Measurements from ENCODE around the gene TNKS1BP1.

The TNKS1BP1 gene

DNA sequence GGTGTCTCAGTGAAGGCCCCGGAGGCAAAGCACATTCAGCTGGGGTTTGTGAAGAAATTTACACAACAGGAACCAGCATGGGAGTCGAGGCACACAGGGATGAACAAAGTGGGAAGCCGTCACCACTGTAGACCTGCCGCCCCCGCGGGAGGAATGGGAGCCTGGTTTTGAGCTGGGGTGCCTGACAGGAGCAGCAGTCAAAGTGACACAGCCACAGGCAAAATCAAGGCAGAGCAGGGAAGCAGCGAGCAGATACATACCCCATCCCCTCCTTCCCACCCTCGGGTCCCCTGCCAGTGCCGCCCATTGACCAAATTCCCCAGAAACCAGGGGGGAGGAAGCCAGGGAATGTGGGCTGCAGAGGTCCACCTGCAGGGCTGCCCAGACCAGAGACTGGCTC, 34.2 kb upstream of the TNKS1BP1 start:
- Mint-ChIP-seq H3K4me3 (no peak overlapping the region), H3K9me3 (no peaks in the 10 kb centered on the region), H3K36me3 (ENCODE audit: low read depth) (no peaks in the 10 kb centered on the region), H3K27me3 (peaks cover 15% of the 10 kb centered on the region), H3K27ac (no peak overlapping the region), H3K4me1 (ENCODE audit: low read depth) (no peaks in the 10 kb centered on the region)
- DNase-seq, result no peak

GRCh38 chr11:57358543-57358961, 33.8 kb upstream of the TNKS1BP1 start:
- no peak overlapping the region for H3K4me3 Mint-ChIP-seq
- H3K27me3 Mint-ChIP-seq, result peaks cover 15% of the 10 kb centered on the region
- no peak overlapping the region for H3K27ac Mint-ChIP-seq
- H3K36me3 Mint-ChIP-seq (ENCODE audit: low read depth), result no peaks in the 10 kb centered on the region
- no peaks in the 10 kb centered on the region for H3K9me3 Mint-ChIP-seq
- no peaks in the 10 kb centered on the region for H3K4me1 Mint-ChIP-seq (ENCODE audit: low read depth)
- DNase-seq, result no peak

DNA sequence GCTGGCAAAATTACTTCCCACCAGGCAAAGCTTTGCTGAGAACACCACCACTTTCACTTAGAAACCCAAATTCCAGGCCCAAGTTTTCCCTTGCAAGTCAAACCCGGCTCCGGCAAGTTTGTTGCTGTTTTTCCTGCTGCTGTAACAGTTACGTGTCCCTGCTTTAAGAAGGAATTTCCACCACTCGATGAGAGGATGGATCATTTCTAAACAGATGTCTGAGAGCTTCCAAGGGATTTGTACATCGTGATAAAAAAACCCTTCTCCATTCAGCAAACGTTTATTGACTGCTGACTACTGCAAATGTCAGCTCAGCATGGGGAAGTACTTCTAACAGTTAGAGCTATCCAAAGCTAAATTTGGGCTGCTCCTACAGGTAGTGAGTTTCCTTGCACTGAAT, 33.1 kb upstream of the TNKS1BP1 start:
- H3K4me1 Mint-ChIP-seq (ENCODE audit: low read depth), result no peaks in the 10 kb centered on the region
- no peaks in the 10 kb centered on the region for H3K9me3 Mint-ChIP-seq
- peaks cover 10% of the 10 kb centered on the region for H3K27me3 Mint-ChIP-seq
- no peak overlapping the region for H3K4me3 Mint-ChIP-seq
- no peak overlapping the region for H3K27ac Mint-ChIP-seq
- no peaks in the 10 kb centered on the region for H3K36me3 Mint-ChIP-seq (ENCODE audit: low read depth)
- DNase-seq, result no peak

GRCh38 chr11:57357310-57357709, 32.6 kb upstream of the TNKS1BP1 start:
- no peak for DNase-seq
- no peaks in the 10 kb centered on the region for H3K36me3 Mint-ChIP-seq (ENCODE audit: low read depth)
- no peak overlapping the region for H3K27ac Mint-ChIP-seq
- H3K27me3 Mint-ChIP-seq, result peaks cover 10% of the 10 kb centered on the region
- no peaks in the 10 kb centered on the region for H3K9me3 Mint-ChIP-seq
- H3K4me3 Mint-ChIP-seq, result no peak overlapping the region
- H3K4me1 Mint-ChIP-seq (ENCODE audit: low read depth), result no peaks in the 10 kb centered on the region

DNA sequence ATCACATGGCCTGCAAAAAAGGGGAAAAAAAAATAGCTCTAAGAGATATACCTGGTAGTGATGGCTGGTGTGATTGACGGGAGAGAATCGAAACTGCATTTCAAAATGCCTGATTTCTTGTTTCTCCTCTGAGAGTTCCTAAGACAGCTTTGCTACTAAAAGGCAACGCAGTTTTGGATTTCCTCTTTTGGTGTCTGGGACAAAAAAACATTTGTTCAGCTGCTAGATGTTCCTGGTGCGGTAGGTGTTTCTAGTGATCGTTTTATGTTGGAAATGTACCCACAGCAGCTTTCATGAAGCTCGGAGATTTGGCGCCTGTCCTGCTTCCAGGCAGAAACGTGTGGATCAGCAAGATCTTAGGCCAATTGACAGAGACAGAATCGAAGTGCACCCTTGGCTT, 31.5 kb upstream of the TNKS1BP1 start:
- DNase-seq, result no peak
- H3K36me3 Mint-ChIP-seq (ENCODE audit: low read depth), result no peaks in the 10 kb centered on the region
- no peak overlapping the region for H3K27ac Mint-ChIP-seq
- no peak overlapping the region for H3K4me3 Mint-ChIP-seq
- peaks cover 10% of the 10 kb centered on the region for H3K27me3 Mint-ChIP-seq
- peaks cover 4% of the 10 kb centered on the region for H3K9me3 Mint-ChIP-seq
- H3K4me1 Mint-ChIP-seq (ENCODE audit: low read depth), result no peaks in the 10 kb centered on the region

DNA sequence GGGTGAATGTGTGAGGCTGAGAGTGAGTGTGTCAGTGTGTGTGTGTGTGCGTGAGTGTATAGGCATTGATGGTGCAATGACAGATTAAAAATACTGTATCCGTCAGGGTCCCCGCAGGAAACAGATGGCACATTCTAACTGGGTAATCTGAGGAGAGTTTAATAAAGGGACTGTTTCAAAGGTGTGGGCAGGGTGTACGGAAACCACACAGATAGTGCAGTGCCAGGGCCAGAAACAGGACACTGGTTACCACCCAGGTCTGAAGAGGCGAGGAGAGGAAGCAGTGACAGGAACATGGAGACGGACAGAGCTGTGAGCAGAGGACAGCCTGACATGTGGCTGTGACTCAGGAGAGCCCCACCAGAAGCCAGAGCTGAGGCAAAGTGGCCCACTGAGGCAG, 29.9 kb upstream of the TNKS1BP1 start:
- no peak for DNase-seq
- H3K4me3 Mint-ChIP-seq, result no peak overlapping the region
- H3K4me1 Mint-ChIP-seq (ENCODE audit: low read depth), result peaks cover 3% of the 10 kb centered on the region
- H3K27me3 Mint-ChIP-seq, result peaks cover 10% of the 10 kb centered on the region
- peaks cover 5% of the 10 kb centered on the region for H3K9me3 Mint-ChIP-seq
- no peaks in the 10 kb centered on the region for H3K36me3 Mint-ChIP-seq (ENCODE audit: low read depth)
- no peak overlapping the region for H3K27ac Mint-ChIP-seq

- no peak overlapping the region for H3K27ac Mint-ChIP-seq
- no peak overlapping the region for H3K4me3 Mint-ChIP-seq
- H3K9me3 Mint-ChIP-seq, result peaks cover 5% of the 10 kb centered on the region
- peaks cover 10% of the 10 kb centered on the region for H3K27me3 Mint-ChIP-seq
- H3K36me3 Mint-ChIP-seq (ENCODE audit: low read depth), result no peaks in the 10 kb centered on the region
- no peak for DNase-seq
- H3K4me1 Mint-ChIP-seq (ENCODE audit: low read depth), result peaks cover 4% of the 10 kb centered on the region
These were observed 29.1 kb upstream of the TNKS1BP1 start for GRCh38 chr11:57353852-57354251.

GRCh38 chr11:57353446-57353845, 28.7 kb upstream of the TNKS1BP1 start:
- Mint-ChIP-seq H3K27me3 (peaks cover 10% of the 10 kb centered on the region), H3K27ac (no peak overlapping the region), H3K4me1 (ENCODE audit: low read depth) (peaks cover 4% of the 10 kb centered on the region), H3K36me3 (ENCODE audit: low read depth) (no peaks in the 10 kb centered on the region), H3K4me3 (no peak overlapping the region), H3K9me3 (peaks cover 5% of the 10 kb centered on the region)
- DNase-seq, result no peak

GRCh38 chr11:57353036-57353435, 28.3 kb upstream of the TNKS1BP1 start:
- Mint-ChIP-seq H3K4me3 (no peak overlapping the region), H3K9me3 (peaks cover 5% of the 10 kb centered on the region), H3K36me3 (ENCODE audit: low read depth) (no peaks in the 10 kb centered on the region), H3K27ac (no peak overlapping the region), H3K4me1 (ENCODE audit: low read depth) (peaks cover 4% of the 10 kb centered on the region), H3K27me3 (peaks cover 10% of the 10 kb centered on the region)
- DNase-seq, result no peak

DNA sequence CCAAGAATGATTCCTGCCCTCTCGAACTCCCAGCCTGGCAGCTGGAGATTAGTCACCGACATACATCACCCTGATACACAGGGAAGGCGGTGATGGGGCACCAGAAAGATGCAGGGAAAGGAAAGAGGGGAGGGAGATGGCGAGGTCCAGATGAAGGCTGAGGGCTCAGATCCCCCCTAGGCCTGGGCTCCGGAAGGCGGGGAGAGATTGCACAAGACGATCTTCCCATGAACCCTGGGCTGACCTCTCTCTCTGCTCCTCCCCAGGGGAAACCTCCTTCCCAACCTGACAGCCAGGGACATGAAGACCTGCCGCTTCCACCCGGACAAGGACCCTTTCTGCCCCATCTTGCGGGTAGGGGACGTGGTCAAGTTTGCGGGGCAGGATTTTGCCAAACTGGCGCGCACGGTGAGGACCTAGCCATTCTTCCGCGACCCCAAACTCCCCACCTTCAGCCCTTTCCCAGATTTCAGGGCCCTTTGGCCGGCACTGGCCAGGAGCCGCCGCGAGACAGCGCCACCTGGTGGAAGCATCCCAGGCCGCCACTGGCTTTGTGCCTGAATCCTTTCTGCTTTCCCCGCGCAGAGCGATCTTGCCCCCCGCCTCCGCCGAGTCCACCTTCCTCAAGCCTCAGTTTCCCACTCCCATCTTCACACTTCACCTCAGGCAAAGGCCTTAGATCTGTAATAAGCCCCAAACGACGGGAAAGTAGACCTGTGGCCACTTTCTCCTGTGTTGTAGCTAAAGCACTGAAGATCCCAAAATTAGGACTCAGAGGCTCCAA, 24.9 kb upstream of the TNKS1BP1 start:
- H3K4me3 Mint-ChIP-seq, result no peak overlapping the region
- DNase-seq, result peak; percentile 78
- peaks cover 4% of the 10 kb centered on the region for H3K27me3 Mint-ChIP-seq
- peaks cover 5% of the 10 kb centered on the region for H3K9me3 Mint-ChIP-seq
- H3K27ac Mint-ChIP-seq, result no peak overlapping the region
- H3K36me3 Mint-ChIP-seq (ENCODE audit: low read depth), result no peaks in the 10 kb centered on the region
- H3K4me1 Mint-ChIP-seq (ENCODE audit: low read depth), result peaks cover 5% of the 10 kb centered on the region

GRCh38 chr11:57348636-57349313, 24.0 kb upstream of the TNKS1BP1 start:
- H3K36me3 Mint-ChIP-seq (ENCODE audit: low read depth), result no peaks in the 10 kb centered on the region
- no peak for DNase-seq
- H3K27ac Mint-ChIP-seq, result no peak overlapping the region
- no peaks in the 10 kb centered on the region for H3K27me3 Mint-ChIP-seq
- no peak overlapping the region for H3K4me3 Mint-ChIP-seq
- H3K4me1 Mint-ChIP-seq (ENCODE audit: low read depth), result peaks cover 5% of the 10 kb centered on the region
- peaks cover 5% of the 10 kb centered on the region for H3K9me3 Mint-ChIP-seq

DNA sequence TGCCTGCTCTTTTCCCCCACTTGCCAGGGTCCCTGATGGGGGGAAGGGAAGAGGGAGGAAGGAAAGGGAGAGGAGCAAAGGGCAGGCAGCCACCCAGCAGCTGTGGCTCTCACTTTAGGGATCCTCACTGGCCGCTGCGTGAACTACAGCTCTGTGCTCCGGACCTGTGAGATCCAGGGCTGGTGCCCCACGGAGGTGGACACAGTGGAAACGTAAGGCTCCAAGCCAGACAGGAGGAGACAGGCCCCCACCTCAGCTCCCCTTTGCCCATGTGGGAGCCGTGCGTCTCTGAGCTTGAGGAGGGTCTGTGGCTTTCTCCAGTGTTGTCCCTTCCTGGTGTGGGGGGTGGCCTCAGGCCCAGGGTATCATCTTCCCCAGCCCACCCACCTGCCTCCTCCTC, 23.3 kb upstream of the TNKS1BP1 start:
- no peaks in the 10 kb centered on the region for H3K36me3 Mint-ChIP-seq (ENCODE audit: low read depth)
- H3K27ac Mint-ChIP-seq, result no peak overlapping the region
- H3K9me3 Mint-ChIP-seq, result peaks cover 5% of the 10 kb centered on the region
- no peak overlapping the region for H3K4me3 Mint-ChIP-seq
- no peaks in the 10 kb centered on the region for H3K27me3 Mint-ChIP-seq
- DNase-seq, result no peak
- H3K4me1 Mint-ChIP-seq (ENCODE audit: low read depth), result peaks cover 5% of the 10 kb centered on the region

DNA sequence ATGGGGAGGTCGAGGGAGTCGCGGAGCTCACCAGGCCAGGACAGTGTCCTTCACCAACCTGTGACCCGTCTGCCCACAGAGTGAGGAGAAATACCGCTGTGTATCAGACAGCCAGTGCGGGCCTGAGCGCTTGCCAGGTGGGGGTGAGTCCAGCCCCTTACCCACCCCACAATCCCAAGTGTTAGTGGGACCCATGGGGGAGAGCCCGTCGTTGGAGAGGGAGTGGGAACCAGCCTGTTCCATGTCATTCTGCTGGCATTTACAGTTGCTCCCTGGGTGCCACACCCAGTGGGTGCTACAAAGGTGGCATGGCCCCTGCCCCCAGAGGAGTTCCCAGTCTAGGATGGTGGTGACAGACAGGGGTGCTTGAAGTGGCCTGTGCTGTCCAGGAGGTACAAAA, 22.6 kb upstream of the TNKS1BP1 start:
- H3K27ac Mint-ChIP-seq, result no peak overlapping the region
- H3K9me3 Mint-ChIP-seq, result peaks cover 5% of the 10 kb centered on the region
- H3K4me1 Mint-ChIP-seq (ENCODE audit: low read depth), result peaks cover 5% of the 10 kb centered on the region
- DNase-seq, result no peak
- no peaks in the 10 kb centered on the region for H3K27me3 Mint-ChIP-seq
- no peak overlapping the region for H3K4me3 Mint-ChIP-seq
- no peaks in the 10 kb centered on the region for H3K36me3 Mint-ChIP-seq (ENCODE audit: low read depth)

DNA sequence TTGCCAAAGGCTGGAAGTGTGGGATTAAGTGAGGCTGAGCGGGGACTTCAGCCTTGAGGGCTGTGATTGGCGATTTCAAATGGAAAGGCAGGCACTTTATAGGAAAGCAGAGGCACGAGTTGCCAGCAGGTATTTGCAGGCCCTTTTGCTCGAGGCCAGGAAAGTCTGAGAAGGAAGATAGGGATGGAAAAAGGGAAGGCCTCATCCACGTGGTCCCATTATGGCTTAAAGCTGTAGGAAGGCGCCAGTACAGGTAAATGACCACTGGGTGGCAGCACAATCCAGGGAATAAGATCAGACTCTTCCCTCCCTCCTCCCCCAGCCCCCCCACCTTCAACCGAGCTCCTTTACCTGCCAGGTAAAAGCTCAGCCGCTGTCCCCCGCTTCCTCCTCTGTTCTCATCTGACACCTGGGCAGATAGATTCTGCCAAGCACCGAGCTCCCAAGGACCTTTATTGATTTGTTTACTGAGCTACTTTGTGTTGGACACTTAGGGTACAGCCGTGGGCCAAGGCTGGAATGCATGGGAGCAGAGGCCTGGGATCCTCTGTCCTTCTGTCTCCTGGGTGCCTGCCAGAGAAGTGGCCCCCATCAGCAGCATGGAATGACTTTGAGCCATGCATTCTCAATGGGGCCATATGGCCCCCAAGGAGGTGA, 20.9 kb upstream of the TNKS1BP1 start:
- H3K36me3 Mint-ChIP-seq (ENCODE audit: low read depth), result no peaks in the 10 kb centered on the region
- no peak overlapping the region for H3K27ac Mint-ChIP-seq
- no peaks in the 10 kb centered on the region for H3K27me3 Mint-ChIP-seq
- peaks cover 5% of the 10 kb centered on the region for H3K4me1 Mint-ChIP-seq (ENCODE audit: low read depth)
- no peaks in the 10 kb centered on the region for H3K9me3 Mint-ChIP-seq
- DNase-seq, result peak; percentile 75
- H3K4me3 Mint-ChIP-seq, result no peak overlapping the region

DNA sequence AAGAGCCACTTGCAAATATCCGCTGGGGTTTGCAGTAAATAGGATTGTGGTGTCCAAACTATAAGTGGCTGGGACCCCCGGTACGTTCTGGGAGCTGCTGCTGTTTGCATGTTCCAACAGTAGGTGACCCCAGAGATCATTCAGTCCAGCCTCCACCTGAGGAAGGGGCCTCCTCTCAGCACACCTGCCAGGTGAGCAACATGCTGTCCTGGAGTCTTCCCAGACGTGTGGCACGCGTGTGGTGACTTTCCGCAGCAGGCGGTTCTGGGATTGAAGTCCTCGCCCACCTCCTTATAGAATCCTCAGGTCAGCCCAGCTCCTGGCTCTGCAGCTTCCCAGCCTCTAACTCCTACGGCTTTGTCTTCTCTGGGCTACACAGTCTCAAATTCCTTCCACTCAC, 20.1 kb upstream of the TNKS1BP1 start:
- H3K27ac Mint-ChIP-seq, result no peak overlapping the region
- no peak overlapping the region for H3K4me3 Mint-ChIP-seq
- no peak for DNase-seq
- H3K9me3 Mint-ChIP-seq, result no peaks in the 10 kb centered on the region
- no peaks in the 10 kb centered on the region for H3K27me3 Mint-ChIP-seq
- peaks cover 3% of the 10 kb centered on the region for H3K4me1 Mint-ChIP-seq (ENCODE audit: low read depth)
- no peaks in the 10 kb centered on the region for H3K36me3 Mint-ChIP-seq (ENCODE audit: low read depth)

Measured in activated T-cell treated with anti-CD3 and anti-CD28 coated beads, Interleukin-2, amount 50 U/mL, for 24 hours (primary cell).